GM12878 (cell line): ENCODE measurements around the gene CREG1. TPM values are rescaled to one million over a fixed set of nuclear protein-coding genes. Genes with fewer than 3 reads are reported as not detected.

Source experiments
- ATAC-seq: fragments of 200-7000 bp; cut with Tn5 transposase; 3 replicates; pipeline ENCODE4 v1.9.1; 2020; ENCODE audit warnings: mild to moderate bottlenecking, moderate library complexity
- BruUV-seq: library from RNA; stranded (reverse); fragments of 400-500 nt; replicated peaks from 2 replicates; lab custom pipeline; 2021; lab: Mats Ljungman, UMichigan
- CTCF ChIA-PET: fragments of 300-600 bp; sonication (Branson Sonifier 250); formaldehyde crosslinking; extraction: SDS; loops from one replicate; lab custom pipeline; 2021; ENCODE audit warnings: inconsistent platforms; lab: Yijun Ruan, JAX
- POLR2A ChIA-PET: fragments of 350-600 bp; formaldehyde crosslinking; extraction: SDS; loops from one replicate; lab custom pipeline; 2021; ENCODE audit warnings: inconsistent platforms; lab: Charles Lee
- RAD21 ChIA-PET: fragments of 300-600 bp; sonication (Branson Sonifier 250); formaldehyde crosslinking; loops from one replicate; lab custom pipeline; 2023; ENCODE audit warnings: antibody characterized with exemption; ENCODE audit not compliant: unreplicated experiment; lab: Charles Lee
- SMC1A ChIA-PET: fragments of 300-600 bp; sonication (Branson Sonifier 250); formaldehyde crosslinking; loops from one replicate; lab custom pipeline; 2023; ENCODE audit not compliant: unreplicated experiment, uncharacterized antibody; lab: Charles Lee
- DNase-seq: peaks from one replicate; pipeline ENCODE4 v3.0.0-alpha.2; 2011; ENCODE audit warnings: low read depth, low spot score
- FAIRE-seq: peaks from 3 replicates; lab custom pipeline; 2011; peaks lifted over from hg19 to GRCh38; lab: Jason Lieb, UNC
- H2AFZ ChIP-seq: 2 replicates; pipeline ENCODE4 v1.6.0; 2011; ENCODE audit warnings: low read depth, low read length, control low read depth; ENCODE audit not compliant: control insufficient read depth
- H3K27ac ChIP-seq: 2 replicates; pipeline ENCODE4 v1.5.1; 2011; ENCODE audit warnings: control low read depth; ENCODE audit not compliant: control insufficient read depth, insufficient read depth
- H3K27me3 ChIP-seq, 2 experiments: replicated peaks in 1 of 2; 2 replicates each; pipeline versions ENCODE4 v1.6.0 to v1.6.1; 2011; ENCODE audit warnings: low read length in 1 of 2; ENCODE audit not compliant: control insufficient read depth in 2 of 2, insufficient read depth in 2 of 2
- H3K36me3 ChIP-seq, 2 experiments: 2 replicates each; pipeline ENCODE4 v1.5.1; 2011; ENCODE audit warnings: low read length in 1 of 2; ENCODE audit not compliant: control insufficient read depth in 2 of 2, insufficient read depth in 2 of 2
- H3K4me1 ChIP-seq: 2 replicates; pipeline ENCODE4 v1.6.1; 2011; ENCODE audit warnings: mild to moderate bottlenecking, low read length, moderate library complexity, mixed read lengths; ENCODE audit not compliant: control insufficient read depth, insufficient read depth
- H3K4me2 ChIP-seq: 2 replicates; pipeline ENCODE4 v1.6.0; 2011; ENCODE audit warnings: control low read depth; ENCODE audit not compliant: control insufficient read depth, insufficient read depth
- H3K4me3 ChIP-seq: fragments of 200-600 bp; sonication (generic); 2 replicates; pipeline ENCODE4 v1.5.1; 2016
- H3K79me2 ChIP-seq: 2 replicates; pipeline ENCODE4 v1.6.0; 2011; ENCODE audit warnings: low read length; ENCODE audit not compliant: control insufficient read depth, insufficient read depth
- H3K9ac ChIP-seq: 2 replicates; pipeline ENCODE4 v1.8.0; 2011; ENCODE audit warnings: low read length, control low read depth, mixed read lengths; ENCODE audit not compliant: control insufficient read depth, insufficient read depth
- H3K9me3 ChIP-seq: replicated peaks from 3 replicates; pipeline ENCODE4 v1.5.1; 2011; ENCODE audit warnings: mild to moderate bottlenecking, low read length; ENCODE audit not compliant: control insufficient read depth, insufficient read depth
- H4K20me1 ChIP-seq: 2 replicates; pipeline ENCODE4 v1.6.0; 2011; ENCODE audit not compliant: control insufficient read depth, insufficient read depth
- E2F4 ChIP-seq: IDR thresholded peaks from 2 replicates; pipeline ENCODE4 v1.6.1; 2012; ENCODE audit warnings: low read depth, low read length, improper control_type of control experiment
- EP300 ChIP-seq, 2 experiments: fragments of 150-350 bp in 1 of 2; IDR thresholded peaks; 2 replicates each; pipeline ENCODE4 v1.6.1; 2011 to 2012; ENCODE audit warnings: low read depth in 2 of 2, low read length in 2 of 2, borderline replicate concordance in 1 of 2, improper control_type of control experiment in 1 of 2, inconsistent platforms in 1 of 2; ENCODE audit not compliant: control insufficient read depth in 1 of 2
- EZH2 ChIP-seq: IDR thresholded peaks from 2 replicates; pipeline ENCODE4 v1.6.1; 2012; ENCODE audit warnings: low read depth, mild to moderate bottlenecking, control low read depth, inconsistent platforms, low read length, borderline replicate concordance; ENCODE audit not compliant: control insufficient read depth
- IRF3 ChIP-seq: fragments of 450-650 bp; IDR thresholded peaks from 2 replicates; pipeline ENCODE4 v1.6.1; 2014; ENCODE audit warnings: mild to moderate bottlenecking
- JUND ChIP-seq: IDR thresholded peaks from 2 replicates; pipeline ENCODE4 v1.6.1; 2012; ENCODE audit warnings: low read depth, mild to moderate bottlenecking, low read length, improper control_type of control experiment, moderate library complexity
- SKIL ChIP-seq: fragments of 450-650 bp; IDR thresholded peaks from 2 replicates; pipeline ENCODE4 v1.6.1; 2017; ENCODE audit warnings: mild to moderate bottlenecking, low read depth, inconsistent platforms; ENCODE audit not compliant: poor library complexity, severe bottlenecking
- SUZ12 ChIP-seq: fragments of 200-600 bp; sonication (generic); IDR thresholded peaks from one replicate; pipeline ENCODE4 v1.6.1; 2018; ENCODE audit warnings: antibody characterized with exemption, mild to moderate bottlenecking; ENCODE audit not compliant: unreplicated experiment
- ZNF622 ChIP-seq: fragments of 450-650 bp; IDR thresholded peaks from 2 replicates; pipeline ENCODE4 v1.6.1; 2017; ENCODE audit warnings: mild to moderate bottlenecking, inconsistent platforms
- ZZZ3 ChIP-seq: IDR thresholded peaks from 2 replicates; pipeline ENCODE4 v1.6.1; 2011; ENCODE audit warnings: low read depth; ENCODE audit not compliant: control insufficient read depth, insufficient read length
- WGBS: methylation state at CpG from one replicate; pipeline ENCODE4 v1.1.6; 2016; ENCODE audit warnings: low lambda C conversion rate; ENCODE audit not compliant: insufficient replicate concordance, insufficient coverage; ENCODE audit errors: missing lambda C conversion rate; 5-methylcytosine and 5-hydroxymethylcytosine counted together
- in situ Hi-C: fragments of 300-500 bp; cut with MboI; formaldehyde crosslinking; loops from 9 replicates; pipeline ENCODE4 v1.14.3; 2018; ENCODE audit warnings: mixed read lengths
- intact Hi-C: fragments of 100-400 bp; cut with micrococcal nuclease; formaldehyde crosslinking; loops from one replicate; pipeline ENCODE4 v1.14.2; 2022; ENCODE audit not compliant: unreplicated experiment
- polyA plus RNA-seq, 11 experiments: library from polyadenylated mRNA; depleted of rRNA in 4 of 11; unstranded in 6 of 11; stranded (reverse) in 5 of 11; fragments of >200 nt; fragmentation: Nextera tagmentation in 4 of 11; fragmentation: Illumina TruSeq in 1 of 11; extraction: Ambion mirVana in 4 of 11; extraction: Trizol in 1 of 11; gene quantifications; 1 replicate in 1 of 11; 2 replicates in 10 of 11; pipeline versions ENCODE4 v1.2.1 to v1.2.3, GENCODE V29; 2011 to 2016; ENCODE audit warnings: inconsistent platforms in 2 of 11, missing spikeins in 2 of 11, low read depth in 1 of 11
- total RNA-seq, 4 experiments: library from RNA; depleted of rRNA in 3 of 4; stranded (reverse); fragments of >200 nt in 3 of 4; fragmentation: Illumina TruSeq in 1 of 4; extraction: Trizol in 1 of 4; gene quantifications; 2 replicates each; pipeline versions ENCODE4 v1.2.1 to v1.2.3, GENCODE V29; 2013 to 2021

The CREG1 gene
- total and polyA plus RNA-seq, 10 of the 15 experiments (the other 5 are each of a cell fraction or from before 2014, with no cell fraction given): 5.3 to 43.8 (median 22.1) TPM

GRCh38 chr1:167541610-167542009 lies 12.0 kb downstream of the CREG1 start:
- Histone ChIP-seq H3K79me2 (no peaks in the 10 kb centered on the region), H3K4me3 (peak overlapping the region; percentile 23; the same call in 1 of the 2 replicates), H3K36me3 (peaks cover 0 to 6% of the 10 kb centered on the region in 2 experiments; a peak in 2 of 4 replicates), H4K20me1 (no peaks in the 10 kb centered on the region), H3K27me3 (no peaks in the 10 kb centered on the region), H3K4me2 (peak overlapping the region; percentile 60), H3K9me3 (no peaks in the 10 kb centered on the region), H3K4me1 (peaks cover 59% of the 10 kb centered on the region), H3K27ac (peak overlapping the region; percentile 27; the same call in 1 of the 2 replicates), H2AFZ (no peak overlapping the region), H3K9ac (0 out of 2 replicates have a peak overlapping the region, but pooled peaks have one; percentile 14)
- 0% methylated on average over 1 of the region's 1 CpG for WGBS
- ChIA-PET POLR2A (interaction anchor here (1.3 kb wide), 1 partner anchor 9 kb away, joined by 7 read pairs; no protein-coding TSS in a partner anchor), SMC1A (interaction anchor here (0.6 to 6.8 kb wide), 9 partner anchors 10 to 279 kb away, joined by 3 to 83 read pairs (median 5); partner anchors contain the start of gene CREG1), RAD21 (interaction anchor here (2.6 to 6.0 kb wide), 3 partner anchors 10 to 322 kb away, joined by 12 to 70 read pairs (median 12); partner anchors contain the start of genes CREG1 and POU2F1), CTCF (interaction anchor here (0.7 to 9.6 kb wide), 25 partner anchors 9 to 483 kb away, joined by 3 to 262 read pairs (median 6); partner anchors contain the start of gene CREG1)
- TF ChIP-seq EZH2: no peak
- intact Hi-C loops: no loop called here
- no TSS peak for BruUV-seq
- in situ Hi-C loops: no loop called here
- ATAC-seq: no peak
- FAIRE-seq: no peak
- DNase-seq: no peak

GRCh38 chr1:167541003-167541402 lies 12.6 kb downstream of the CREG1 start:
- FAIRE-seq: no peak
- BruUV-seq: no TSS peak
- in situ Hi-C loops: no loop called here
- TF ChIP-seq SKIL (no peak), SUZ12 (no peak), EP300 (IDR thresholded peaks at IDR 0.05; ENCODE audit: borderline replicate concordance in 1 of 2, control insufficient read depth in 1 of 2, low read depth in 2 of 2, low read length in 2 of 2) (no peak), JUND (no peak), ZZZ3 (no peak), IRF3 (no peak), ZNF622 (no peak), E2F4 (no peak)

More at GRCh38 chr1:167541003-167541402, 12.6 kb downstream of the CREG1 start:
- Histone ChIP-seq H3K27me3 (no peaks in the 10 kb centered on the region), H3K36me3 (peaks cover 0 to 6% of the 10 kb centered on the region in 2 experiments; a peak in 2 of 4 replicates), H3K4me1 (peaks cover 59% of the 10 kb centered on the region), H3K9ac (no peak overlapping the region), H3K27ac (peak overlapping the region; percentile 15; the same call in 1 of the 2 replicates), H3K79me2 (no peaks in the 10 kb centered on the region), H3K4me3 (no peak overlapping the region), H4K20me1 (no peaks in the 10 kb centered on the region), H3K9me3 (no peaks in the 10 kb centered on the region), H2AFZ (no peak overlapping the region), H3K4me2 (no peak overlapping the region)
- ATAC-seq (no peak), DNase-seq (no peak)
- intact Hi-C loops: no loop called here
- SMC1A ChIA-PET: interaction anchor here (0.6 to 6.8 kb wide), 16 partner anchors 10 to 276 kb away, joined by 3 to 83 read pairs (median 5); partner anchors contain the start of gene CREG1
- CTCF ChIA-PET: interaction anchor here (0.7 to 9.6 kb wide), 41 partner anchors 8 to 631 kb away, joined by 3 to 262 read pairs (median 5); partner anchors contain the start of genes CREG1 and RCSD1
- RAD21 ChIA-PET: interaction anchor here (1.3 to 6.0 kb wide), 7 partner anchors 10 to 321 kb away, joined by 5 to 70 read pairs (median 12); partner anchors contain the start of genes CREG1 and POU2F1
- POLR2A ChIA-PET: interaction anchor here (0.6 to 2.0 kb wide), 3 partner anchors 9 to 321 kb away, joined by 3 to 8 read pairs (median 7); partner anchors contain the start of gene CREG1
